HG02981 (cell line): ENCODE results near the gene SSB.
"Not testable (repeated sequence)": the region's sequence is repeated elsewhere in the genome, so short reads cannot be mapped to it uniquely, and the experiment has no call there.

Source experiments
- ATAC-seq: cut with Tn5 transposase; IDR thresholded peaks from one replicate; pipeline ENCODE4 v1.9.1; 2021; ENCODE audit warnings: mild to moderate bottlenecking, moderate library complexity; ENCODE audit not compliant: unreplicated experiment

The SSB gene

GRCh38 chr2:169798718-169799592, at the start of gene SSB:
Gene SSB (plus strand): TSS chr2:169798871. CDS start chr2:169800961, 2,090 bp downstream.
- peak; percentile 98 for ATAC-seq

- no peak for ATAC-seq
These were observed 45.9 kb upstream of the SSB start for GRCh38 chr2:169752752-169753151.

- ATAC-seq, result no peak
These were observed 43.4 kb upstream of the SSB start for GRCh38 chr2:169755083-169755870.

GRCh38 chr2:169756342-169756741, 42.3 kb upstream of the SSB start:
- ATAC-seq, result no peak

- ATAC-seq, result no peak
These were observed 41.3 kb upstream of the SSB start for GRCh38 chr2:169757356-169757755.

GRCh38 chr2:169757778-169758177, 40.9 kb upstream of the SSB start:
- no peak for ATAC-seq

- peak; percentile 60 for ATAC-seq
These were observed 38.7 kb upstream of the SSB start for GRCh38 chr2:169759987-169760386.

- not testable (repeated sequence) for ATAC-seq
These were observed 37.9 kb upstream of the SSB start for GRCh38 chr2:169760798-169761197.

- peak; percentile 66 for ATAC-seq
These were observed 37.3 kb upstream of the SSB start for GRCh38 chr2:169761251-169761969.

- no peak for ATAC-seq
These were observed 36.7 kb upstream of the SSB start for GRCh38 chr2:169761970-169762292.

GRCh38 chr2:169765523-169765922, 33.1 kb upstream of the SSB start:
- ATAC-seq, result no peak

- no peak for ATAC-seq
These were observed 31.3 kb upstream of the SSB start for GRCh38 chr2:169767243-169767888.

- ATAC-seq, result no peak
These were observed 30.2 kb upstream of the SSB start for GRCh38 chr2:169768262-169768995.

GRCh38 chr2:169771021-169771420, 27.6 kb upstream of the SSB start:
- ATAC-seq, result no peak

- ATAC-seq, result no peak
These were observed 27.1 kb upstream of the SSB start for GRCh38 chr2:169771612-169772011.

- ATAC-seq, result no peak
These were observed 26.0 kb upstream of the SSB start for GRCh38 chr2:169772651-169773050.

- no peak for ATAC-seq
These were observed 23.3 kb upstream of the SSB start for GRCh38 chr2:169775354-169775753.

GRCh38 chr2:169775765-169776164, 22.9 kb upstream of the SSB start:
- no peak for ATAC-seq

- no peak for ATAC-seq
These were observed 22.4 kb upstream of the SSB start for GRCh38 chr2:169776252-169776761.

- no peak for ATAC-seq
These were observed 20.2 kb upstream of the SSB start for GRCh38 chr2:169778446-169778845.
